OCI-LY1 (cell line): Measurements from ENCODE around the gene INPP5B.

Experiments
- CTCF ChIP-seq: fragments of 200-600 bp; sonication (generic), shearing (Covaris generic); IDR thresholded peaks from 2 replicates; pipeline ENCODE4 v1.5.1; 2017; ENCODE audit warnings: mild to moderate bottlenecking, antibody characterized with exemption, low read length, moderate library complexity, mixed read lengths
- EZH2 ChIP-seq: fragments of 200-600 bp; sonication (generic), shearing (Covaris generic); IDR thresholded peaks from 2 replicates; pipeline ENCODE4 v1.8.0; 2017; ENCODE audit warnings: borderline replicate concordance, mixed run types, mild to moderate bottlenecking, antibody characterized with exemption, low read length, moderate library complexity, mixed read lengths

DNA sequence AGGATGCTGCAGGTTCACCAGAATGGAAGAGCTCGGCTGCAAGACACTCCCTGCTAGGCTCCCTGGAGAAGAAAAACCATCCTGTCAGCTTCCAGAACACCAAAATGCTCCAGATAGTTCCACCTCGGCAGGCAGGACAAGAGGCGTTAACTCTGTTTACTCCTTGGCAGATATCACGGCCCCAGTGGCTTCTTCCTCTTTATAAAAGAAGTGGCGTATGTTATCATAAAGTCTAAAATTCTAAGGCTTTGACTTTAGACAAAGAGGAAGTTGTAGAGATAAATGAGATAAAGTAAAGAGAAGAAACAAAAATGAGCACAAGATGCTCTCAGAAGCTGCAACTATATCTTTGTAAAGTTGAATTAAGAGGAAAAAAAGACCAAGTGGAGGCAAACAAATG, 63.2 kb downstream of the INPP5B start:
- no peak for TF ChIP-seq CTCF
- no peak for TF ChIP-seq EZH2
